ENCODE results near the gene C1GALT1.
"Not testable (repeated sequence)": the region's sequence is repeated elsewhere in the genome, so short reads cannot be mapped to it uniquely, and the experiment has no call there.

The C1GALT1 gene

GRCh38 chr7:7188742-7189141 lies 6.4 kb downstream of the C1GALT1 start:
- TF ChIP-seq CTCF (IDR thresholded peaks at IDR 0.05) = no peak
- Histone ChIP-seq H3K27ac (no peak overlapping the region), H3K4me3 (no peak overlapping the region)
- DNase-seq (ENCODE audit: low spot score) = no peak

- no peak overlapping the region for H3K27ac ChIP-seq
- H3K4me3 ChIP-seq = peak overlapping the region; percentile 10
- no peak for DNase-seq (ENCODE audit: low spot score)
- no peak for TF ChIP-seq CTCF (IDR thresholded peaks at IDR 0.05)
Observed at GRCh38 chr7:7190142-7190541, 7.8 kb downstream of the C1GALT1 start.

- TF ChIP-seq CTCF (IDR thresholded peaks at IDR 0.05) = no peak
- no peak for DNase-seq (ENCODE audit: low spot score)
- H3K4me3 ChIP-seq = no peak overlapping the region
- H3K27ac ChIP-seq = no peak overlapping the region
Observed at GRCh38 chr7:7191137-7191536, 8.8 kb downstream of the C1GALT1 start.

GRCh38 chr7:7192798-7193788 lies 10.7 kb downstream of the C1GALT1 start:
- DNase-seq (ENCODE audit: low spot score); H3K4me3 ChIP-seq; H3K27ac ChIP-seq: not testable (repeated sequence)

- DNase-seq (ENCODE audit: low spot score); H3K27ac ChIP-seq; H3K4me3 ChIP-seq: not testable (repeated sequence)
Observed at GRCh38 chr7:7199592-7199991, 17.2 kb downstream of the C1GALT1 start.

GRCh38 chr7:7200255-7200654 lies 17.9 kb downstream of the C1GALT1 start:
- H3K4me3 ChIP-seq; DNase-seq (ENCODE audit: low spot score); H3K27ac ChIP-seq: not testable (repeated sequence)

GRCh38 chr7:7201578-7202374 lies 19.4 kb downstream of the C1GALT1 start:
- H3K4me3 ChIP-seq = no peak overlapping the region
- no peak for DNase-seq (ENCODE audit: low spot score)
- no peak for TF ChIP-seq CTCF (IDR thresholded peaks at IDR 0.05)
- H3K27ac ChIP-seq = no peak overlapping the region

- H3K27ac ChIP-seq = no peak overlapping the region
- TF ChIP-seq CTCF (IDR thresholded peaks at IDR 0.05) = no peak
- no peak for DNase-seq (ENCODE audit: low spot score)
- H3K4me3 ChIP-seq = no peak overlapping the region
Observed at GRCh38 chr7:7202375-7202720, 20.0 kb downstream of the C1GALT1 start.
